Neural progenitor cell (in vitro differentiated cells): ENCODE data around the gene SDCCAG8.

Experiments used
- EZH2 ChIP-seq: fragments of 200-600 bp; sonication (generic); IDR thresholded peaks from 2 replicates; pipeline ENCODE4 v1.6.1; 2017; ENCODE audit warnings: antibody characterized with exemption, mild to moderate bottlenecking, moderate library complexity
- EZH2phosphoT487 ChIP-seq: fragments of 200-600 bp; sonication (generic); IDR thresholded peaks from 2 replicates; pipeline ENCODE4 v1.6.1; 2017; ENCODE audit warnings: antibody characterized with exemption
- TF ChIP-seq, protein P1 (sequence below): fragments of 200-600 bp; sonication (generic); IDR thresholded peaks from 2 replicates; pipeline ENCODE4 v1.5.1; 2017; ENCODE audit warnings: antibody characterized with exemption, mild to moderate bottlenecking

DNA sequence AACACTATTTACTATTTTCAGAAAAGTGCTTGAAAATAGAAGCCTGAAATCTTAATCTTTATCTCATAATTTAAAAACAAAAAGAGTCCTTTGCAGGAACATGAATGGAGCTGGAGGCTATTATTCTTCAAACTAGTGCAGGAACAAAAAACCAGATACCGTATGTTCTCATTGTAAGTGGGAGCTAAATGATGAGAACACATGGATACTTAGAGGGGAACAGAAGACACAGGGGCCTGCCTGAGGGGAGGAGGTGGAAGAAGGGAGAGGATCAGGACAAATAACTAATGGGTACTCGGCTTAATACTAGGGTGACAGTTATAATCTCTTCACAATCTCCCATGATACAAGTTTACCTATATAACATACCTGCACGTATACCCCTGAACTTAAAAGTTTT, 176.3 kb downstream of the SDCCAG8 start:
- TF ChIP-seq, protein P1, sequence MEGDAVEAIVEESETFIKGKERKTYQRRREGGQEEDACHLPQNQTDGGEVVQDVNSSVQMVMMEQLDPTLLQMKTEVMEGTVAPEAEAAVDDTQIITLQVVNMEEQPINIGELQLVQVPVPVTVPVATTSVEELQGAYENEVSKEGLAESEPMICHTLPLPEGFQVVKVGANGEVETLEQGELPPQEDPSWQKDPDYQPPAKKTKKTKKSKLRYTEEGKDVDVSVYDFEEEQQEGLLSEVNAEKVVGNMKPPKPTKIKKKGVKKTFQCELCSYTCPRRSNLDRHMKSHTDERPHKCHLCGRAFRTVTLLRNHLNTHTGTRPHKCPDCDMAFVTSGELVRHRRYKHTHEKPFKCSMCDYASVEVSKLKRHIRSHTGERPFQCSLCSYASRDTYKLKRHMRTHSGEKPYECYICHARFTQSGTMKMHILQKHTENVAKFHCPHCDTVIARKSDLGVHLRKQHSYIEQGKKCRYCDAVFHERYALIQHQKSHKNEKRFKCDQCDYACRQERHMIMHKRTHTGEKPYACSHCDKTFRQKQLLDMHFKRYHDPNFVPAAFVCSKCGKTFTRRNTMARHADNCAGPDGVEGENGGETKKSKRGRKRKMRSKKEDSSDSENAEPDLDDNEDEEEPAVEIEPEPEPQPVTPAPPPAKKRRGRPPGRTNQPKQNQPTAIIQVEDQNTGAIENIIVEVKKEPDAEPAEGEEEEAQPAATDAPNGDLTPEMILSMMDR, result no peak
- TF ChIP-seq EZH2 (no peak), EZH2phosphoT487 (no peak)
